Activated CD4-positive, alpha-beta T cell treated with anti-CD3 and anti-CD28 coated beads, Interleukin-2, amount 50 U/mL, for 24 hours (primary cell): ENCODE data around the gene CHMP4A.

Experiments
- DNase-seq, 2 donors: peaks; one replicate each; pipeline ENCODE4 v3.0.0-alpha.2; 2020; ENCODE audit warnings: low read depth in 1 of 2, low spot score in 1 of 2

CHMP4A gene

GRCh38 chr14:24179961-24180796 is 33.1 kb downstream of the CHMP4A start:
- DNase-seq = no peak

GRCh38 chr14:24179294-24179960 is 33.9 kb downstream of the CHMP4A start:
- no peak for DNase-seq

GRCh38 chr14:24178399-24179178 is 34.7 kb downstream of the CHMP4A start:
- DNase-seq = no peak

- no peak for DNase-seq
Observed at GRCh38 chr14:24177891-24178290, 35.4 kb downstream of the CHMP4A start.

GRCh38 chr14:24177041-24177825 is 36.1 kb downstream of the CHMP4A start:
- DNase-seq = no peak

- DNase-seq = no peak
Observed at GRCh38 chr14:24176599-24176998, 36.7 kb downstream of the CHMP4A start.

GRCh38 chr14:24172871-24173281 is 40.4 kb downstream of the CHMP4A start:
- DNase-seq = no peak

GRCh38 chr14:24172261-24172860 is 40.9 kb downstream of the CHMP4A start:
- no peak for DNase-seq

- DNase-seq = peak; percentile 38 to 51
Observed at GRCh38 chr14:24171422-24172260, 41.6 kb downstream of the CHMP4A start, which contains the start of gene REC8. TSS of gene REC8 (plus strand) at chr14:24172080. CDS start at chr14:24172553, 473 bp downstream.

GRCh38 chr14:24167469-24168114 is 45.7 kb downstream of the CHMP4A start:
- no peak for DNase-seq

GRCh38 chr14:24165785-24166184 is 47.5 kb downstream of the CHMP4A start:
- no peak for DNase-seq

GRCh38 chr14:24164518-24164991 is 48.7 kb downstream of the CHMP4A start:
- no peak for DNase-seq

GRCh38 chr14:24162093-24162492 is 51.2 kb downstream of the CHMP4A start:
- no peak for DNase-seq

- DNase-seq = peak; percentile 99 to 100
Observed at GRCh38 chr14:24160850-24161804, 52.2 kb downstream of the CHMP4A start, which contains the start of gene IRF9. TSS of gene IRF9 (plus strand) at chr14:24161265. CDS start at chr14:24162145, 880 bp downstream.

- DNase-seq = no peak
Observed at GRCh38 chr14:24160499-24160849, 52.8 kb downstream of the CHMP4A start.

GRCh38 chr14:24159777-24160498 is 53.4 kb downstream of the CHMP4A start:
- no peak for DNase-seq
